PC-9 (cell line): Measurements from ENCODE around the gene EMP3. TPM values are rescaled to one million over a fixed set of nuclear protein-coding genes. Genes with fewer than 3 reads are reported as not detected.

Experiments
- BruUV-seq: library from RNA; stranded (reverse); fragments of 400-500 nt; replicated peaks from 2 replicates; lab custom pipeline; 2021; lab: Mats Ljungman, UMichigan
- CTCF ChIA-PET: fragments of 300-600 bp; sonication (Branson Sonifier 250); formaldehyde crosslinking; loops from one replicate; lab custom pipeline; 2022; ENCODE audit warnings: antibody characterized with exemption; lab: Charles Lee
- POLR2A ChIA-PET: fragments of 300-600 bp; sonication (Branson Sonifier 250); formaldehyde crosslinking; loops from one replicate; lab custom pipeline; 2022; ENCODE audit warnings: antibody characterized with exemption; ENCODE audit not compliant: unreplicated experiment; lab: Charles Lee
- DNase-seq, 2 experiments: peaks; one replicate each; pipeline versions ENCODE4 v3.0.0 to v3.0.0-alpha.2; 2015 to 2022; ENCODE audit warnings: mixed read lengths in 1 of 2
- H2AFZ ChIP-seq: fragments of 200-600 bp; sonication (generic); 2 replicates; pipeline ENCODE4 v1.8.1; 2017; ENCODE audit warnings: antibody characterized with exemption
- H3F3A ChIP-seq: fragments of 200-600 bp; sonication (generic); 2 replicates; pipeline ENCODE4 v1.8.1; 2017; ENCODE audit warnings: antibody characterized with exemption, mild to moderate bottlenecking, low read depth; ENCODE audit not compliant: insufficient read depth
- H3K27ac ChIP-seq: fragments of 200-600 bp; sonication (generic); 2 replicates; pipeline ENCODE4 v1.6.1; 2016; ENCODE audit warnings: mixed run types
- H3K27me3 ChIP-seq: fragments of 200-600 bp; sonication (generic); 2 replicates; pipeline ENCODE4 v1.6.1; 2016; ENCODE audit warnings: low read depth, mixed run types; ENCODE audit not compliant: insufficient read depth
- H3K36me3 ChIP-seq: fragments of 200-600 bp; sonication (generic); 2 replicates; pipeline ENCODE4 v1.6.1; 2016; ENCODE audit warnings: low read depth, mixed run types
- H3K4me1 ChIP-seq: fragments of 200-600 bp; sonication (generic); replicated peaks from 2 replicates; pipeline ENCODE4 v1.6.1; 2016; ENCODE audit warnings: mixed run types; ENCODE audit not compliant: insufficient read depth
- H3K4me2 ChIP-seq: fragments of 200-600 bp; sonication (generic); 2 replicates; pipeline ENCODE4 v1.6.1; 2017; ENCODE audit warnings: mixed run types
- H3K4me3 ChIP-seq: fragments of 200-600 bp; sonication (generic); 2 replicates; pipeline ENCODE4 v1.6.1; 2016; ENCODE audit warnings: mixed run types
- H3K79me2 ChIP-seq: fragments of 200-600 bp; sonication (generic); 2 replicates; pipeline ENCODE4 v1.6.1; 2017; ENCODE audit warnings: low read depth, mixed run types
- H3K9me2 ChIP-seq: fragments of 200-600 bp; sonication (generic); 2 replicates; pipeline ENCODE4 v1.8.1; 2017; ENCODE audit warnings: mild to moderate bottlenecking; ENCODE audit not compliant: insufficient read depth
- H3K9me3 ChIP-seq: fragments of 200-600 bp; sonication (generic); 2 replicates; pipeline ENCODE4 v1.8.1; 2016; ENCODE audit warnings: low read depth; ENCODE audit not compliant: insufficient read depth
- H4K20me1 ChIP-seq: fragments of 200-600 bp; sonication (generic); 2 replicates; pipeline ENCODE4 v1.8.1; 2017; ENCODE audit not compliant: insufficient read depth
- CTCF ChIP-seq: fragments of 200-600 bp; sonication (generic); conservative IDR thresholded peaks from 2 replicates; pipeline ENCODE4 v1.6.1; 2017; ENCODE audit warnings: mixed run types, antibody characterized with exemption, mild to moderate bottlenecking, moderate library complexity
- EZH2 ChIP-seq: fragments of 200-600 bp; sonication (generic); IDR thresholded peaks from 2 replicates; pipeline ENCODE4 v1.8.0; 2017; ENCODE audit warnings: antibody characterized with exemption, low read depth
- intact Hi-C: fragments of 100-400 bp; cut with micrococcal nuclease; formaldehyde crosslinking; loops from one replicate; pipeline ENCODE4 v1.10.0; 2022; ENCODE audit not compliant: unreplicated experiment
- total RNA-seq: library from RNA; stranded (reverse); gene quantifications from 2 replicates; pipeline ENCODE4 v1.2.3, GENCODE V29; 2021

EMP3 gene
- total RNA-seq, 1 experiment from 2014 or later: 56.3 TPM

GRCh38 chr19:48330012-48330681 is 4.8 kb downstream of the EMP3 start:
- DNase-seq: no peak
- POLR2A ChIA-PET: interaction anchor here (0.7 kb wide), 1 partner anchor 9 kb away, joined by 14 read pairs; no protein-coding TSS in a partner anchor
- H3K36me3 ChIP-seq: no peaks in the 10 kb centered on the region
- no peak overlapping the region for H2AFZ ChIP-seq
- H4K20me1 ChIP-seq: no peaks in the 10 kb centered on the region
- BruUV-seq: no TSS peak
- no peaks in the 10 kb centered on the region for H3K27me3 ChIP-seq
- H3K79me2 ChIP-seq: no peaks in the 10 kb centered on the region
- CTCF ChIA-PET: no interaction called here
- H3F3A ChIP-seq: peaks cover 52% of the 10 kb centered on the region
- no peak overlapping the region for H3K27ac ChIP-seq
- H3K9me2 ChIP-seq: no peaks in the 10 kb centered on the region
- H3K9me3 ChIP-seq: no peaks in the 10 kb centered on the region
- no peak overlapping the region for H3K4me2 ChIP-seq
- TF ChIP-seq EZH2: no peak
- no peak for TF ChIP-seq CTCF
- intact Hi-C loops: loop anchor here (5.0 kb wide), 1 partner anchor 38 kb away; no protein-coding TSS in a partner anchor
- H3K4me1 ChIP-seq: peaks cover 29% of the 10 kb centered on the region
- no peak overlapping the region for H3K4me3 ChIP-seq

- TF ChIP-seq CTCF (no peak), EZH2 (no peak)
- Histone ChIP-seq H3K9me3 (no peaks in the 10 kb centered on the region), H3K36me3 (no peaks in the 10 kb centered on the region), H3K4me2 (peak overlapping the region; percentile 87), H2AFZ (no peak overlapping the region), H4K20me1 (no peaks in the 10 kb centered on the region), H3K4me3 (peak overlapping the region; percentile 12; the same call in 1 of the 2 replicates), H3K27ac (0 out of 2 replicates have a peak overlapping the region, but pooled peaks have one; percentile 0), H3K9me2 (no peaks in the 10 kb centered on the region), H3F3A (peaks cover 40% of the 10 kb centered on the region), H3K79me2 (no peaks in the 10 kb centered on the region), H3K27me3 (no peaks in the 10 kb centered on the region), H3K4me1 (peaks cover 16% of the 10 kb centered on the region)
- BruUV-seq: TSS peak; percentile 46
- CTCF ChIA-PET: interaction anchor here (0.6 to 2.3 kb wide), 7 partner anchors 11 to 252 kb away, joined by 3 to 30 read pairs (median 12); partner anchors contain the start of genes KDELR1, SYNGR4 and TMEM143
- POLR2A ChIA-PET: interaction anchor here (0.6 to 1.2 kb wide), 6 partner anchors 11 to 275 kb away, joined by 3 to 25 read pairs (median 4); partner anchors contain the start of genes SYNGR4 and TMEM143
- DNase-seq: no peak
- intact Hi-C loops: loop anchor here (5.0 kb wide), 1 partner anchor 40 kb away; no protein-coding TSS in a partner anchor
Measured at GRCh38 chr19:48332351-48332661, 7.0 kb downstream of the EMP3 start.

- H3F3A ChIP-seq: peaks cover 40% of the 10 kb centered on the region
- BruUV-seq: no TSS peak
- no peak for TF ChIP-seq EZH2
- intact Hi-C loops: loop anchor here (1.0 to 5.0 kb wide), 3 partner anchors 13 to 62 kb away; no protein-coding TSS in a partner anchor
- peaks cover 16% of the 10 kb centered on the region for H3K4me1 ChIP-seq
- H4K20me1 ChIP-seq: no peaks in the 10 kb centered on the region
- ChIA-PET POLR2A (interaction anchor here (0.6 to 1.2 kb wide), 7 partner anchors 11 to 275 kb away, joined by 3 to 25 read pairs (median 4); partner anchors contain the start of genes SYNGR4 and TMEM143), CTCF (interaction anchor here (0.6 to 2.3 kb wide), 11 partner anchors 11 to 251 kb away, joined by 3 to 30 read pairs (median 12); partner anchors contain the start of genes KDELR1, SYNGR4 and TMEM143)
- H3K9me3 ChIP-seq: no peaks in the 10 kb centered on the region
- no peaks in the 10 kb centered on the region for H3K36me3 ChIP-seq
- peak overlapping the region; percentile 23; the same call in 1 of the 2 replicates for H2AFZ ChIP-seq
- peak overlapping the region; percentile 55 for H3K4me3 ChIP-seq
- DNase-seq: peak; percentile 93 to 100
- H3K79me2 ChIP-seq: no peaks in the 10 kb centered on the region
- H3K27me3 ChIP-seq: no peaks in the 10 kb centered on the region
- peak overlapping the region; percentile 87 for H3K4me2 ChIP-seq
- peak overlapping the region; percentile 68 for H3K27ac ChIP-seq
- no peaks in the 10 kb centered on the region for H3K9me2 ChIP-seq
Measured at GRCh38 chr19:48332662-48333466, 7.5 kb downstream of the EMP3 start.
